Measurements from ENCODE around the gene P3R3URF.
A peak's percentile ranks its signal among the peaks of the same experiment; 100 is the strongest.
"Not testable (repeated sequence)": the region's sequence is repeated elsewhere in the genome, so short reads cannot be mapped to it uniquely, and the experiment has no call there.

Gene P3R3URF

DNA sequence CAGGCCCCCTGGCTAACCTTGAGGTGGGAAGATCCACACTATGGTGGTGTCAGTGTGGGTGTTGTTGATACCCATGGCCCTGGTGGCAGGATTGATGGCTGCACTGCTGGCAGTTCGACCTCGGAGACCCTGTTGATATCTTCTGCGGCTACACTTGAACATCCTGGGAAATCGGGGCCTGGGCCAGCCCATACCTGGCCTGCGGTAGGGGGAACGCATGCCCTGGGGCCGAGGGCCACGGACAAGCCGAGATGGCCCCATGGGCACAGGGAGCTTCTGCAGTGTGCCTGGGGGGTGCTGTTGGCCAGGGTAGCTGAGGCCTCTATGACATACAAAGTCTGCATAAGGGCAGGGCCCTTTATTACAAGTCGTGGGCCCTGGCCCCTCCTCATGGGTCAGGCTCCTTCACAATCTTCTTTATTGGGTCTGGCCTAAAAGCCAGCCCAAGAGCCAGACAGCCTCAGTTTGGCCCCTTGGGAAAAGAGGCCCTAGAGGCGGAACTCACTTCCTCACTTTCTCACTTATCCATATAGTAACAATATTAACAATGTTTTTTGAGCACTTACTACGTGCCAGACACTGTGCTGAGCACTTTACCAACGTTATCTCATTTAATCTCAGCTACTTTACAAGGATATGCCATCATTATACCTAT lies at the start of gene P3R3URF:
Gene P3R3URF, minus strand, starts transcription at position 278 of the 655 bp plus-strand sequence. Its CDS starts 17 bp downstream, at position 261.
- no peak for DNase-seq

DNA sequence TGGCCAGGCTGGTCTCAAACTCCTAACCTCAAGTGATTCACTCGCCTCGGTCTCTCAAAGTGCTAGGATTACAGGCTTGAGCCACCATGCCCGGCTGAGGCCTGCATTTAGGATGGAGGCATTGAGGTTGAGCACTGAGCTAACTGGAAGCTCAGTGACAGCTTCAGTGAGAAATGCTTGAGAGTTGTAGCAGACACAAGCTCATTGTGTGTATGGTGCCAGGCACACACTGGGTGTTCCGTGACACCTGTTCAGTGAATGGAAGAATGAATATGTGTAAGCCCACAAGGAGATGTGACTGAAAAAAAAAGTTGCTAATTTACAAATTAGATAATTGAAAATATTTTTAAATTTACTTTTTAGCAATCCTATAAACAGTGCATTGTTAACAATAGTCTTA lies 48.7 kb upstream of the P3R3URF start:
- DNase-seq: no peak

- DNase-seq: peak; percentile 47 to 50
Measured at GRCh38 chr1:46223472-46223943, 47.2 kb upstream of the P3R3URF start.

GRCh38 chr1:46223055-46223454 lies 46.8 kb upstream of the P3R3URF start:
- not testable (repeated sequence) for DNase-seq

GRCh38 chr1:46221749-46222148 lies 45.5 kb upstream of the P3R3URF start:
- DNase-seq: no peak

- no peak for DNase-seq
Measured at GRCh38 chr1:46220808-46221207, 44.5 kb upstream of the P3R3URF start.

DNA sequence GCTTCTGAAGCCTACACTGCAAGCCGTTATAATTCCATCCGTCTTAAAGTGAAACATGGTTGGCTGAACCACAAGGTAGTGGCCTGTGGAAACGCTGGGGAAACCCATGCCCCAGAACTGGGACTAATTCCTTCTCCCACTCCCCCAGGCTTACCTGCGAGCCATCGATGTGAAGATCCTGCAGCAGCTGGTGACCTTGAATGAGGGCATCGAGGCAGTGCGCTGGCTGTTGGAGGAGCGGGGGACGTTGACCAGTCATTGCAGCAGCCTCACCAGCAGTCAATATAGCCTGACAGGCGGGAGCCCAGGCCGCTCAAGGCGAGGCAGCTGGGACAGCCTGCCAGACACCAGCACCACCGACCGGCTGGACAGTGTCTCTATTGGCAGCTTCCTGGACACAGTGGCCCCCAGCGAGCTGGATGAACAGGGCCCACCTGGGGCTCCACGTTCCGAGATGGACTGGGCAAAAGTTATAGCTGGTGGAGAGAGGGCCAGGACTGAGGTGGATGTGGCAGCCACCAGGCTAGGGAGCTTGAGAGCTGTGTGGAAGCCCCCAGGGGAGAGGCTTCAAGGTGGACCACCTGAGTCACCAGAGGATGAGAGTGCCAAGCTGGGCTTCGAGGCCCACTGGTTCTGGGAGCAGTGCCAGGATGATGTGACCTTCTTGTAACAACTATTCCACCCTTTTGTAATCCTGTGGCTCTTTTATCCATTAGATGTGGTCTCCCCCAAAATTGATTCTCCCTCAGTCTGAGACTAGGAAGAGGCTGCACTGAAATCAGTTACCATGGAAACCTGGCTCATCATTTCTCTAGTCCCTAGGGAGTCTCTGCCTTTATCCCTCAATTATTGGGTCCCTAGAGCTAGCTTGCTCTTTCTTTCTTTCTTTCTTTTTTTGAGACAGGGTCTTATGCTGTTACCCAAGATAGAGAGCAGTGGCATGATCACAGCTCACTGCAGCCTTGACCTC lies 43.5 kb upstream of the P3R3URF start:
- DNase-seq: no peak

DNA sequence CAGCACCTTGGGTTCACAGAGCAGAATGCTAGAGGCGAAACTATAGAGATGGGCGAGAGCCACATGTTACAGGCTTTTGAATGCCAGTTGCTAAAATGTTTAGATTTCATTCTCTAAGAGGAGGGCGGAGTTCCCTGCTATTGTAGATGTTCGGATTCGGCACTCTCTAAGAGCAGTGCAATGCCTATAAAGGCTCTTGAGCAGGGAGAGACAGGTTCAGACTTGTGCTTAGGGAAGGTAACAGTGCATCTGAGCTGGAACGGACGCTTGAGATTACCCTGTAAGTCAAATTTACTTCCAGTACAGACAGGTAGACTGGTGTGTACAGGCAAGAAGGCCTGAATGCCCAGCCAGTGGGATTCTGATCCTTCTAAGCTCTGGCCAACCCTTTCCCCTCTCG lies 42.2 kb upstream of the P3R3URF start:
- no peak for DNase-seq

DNA sequence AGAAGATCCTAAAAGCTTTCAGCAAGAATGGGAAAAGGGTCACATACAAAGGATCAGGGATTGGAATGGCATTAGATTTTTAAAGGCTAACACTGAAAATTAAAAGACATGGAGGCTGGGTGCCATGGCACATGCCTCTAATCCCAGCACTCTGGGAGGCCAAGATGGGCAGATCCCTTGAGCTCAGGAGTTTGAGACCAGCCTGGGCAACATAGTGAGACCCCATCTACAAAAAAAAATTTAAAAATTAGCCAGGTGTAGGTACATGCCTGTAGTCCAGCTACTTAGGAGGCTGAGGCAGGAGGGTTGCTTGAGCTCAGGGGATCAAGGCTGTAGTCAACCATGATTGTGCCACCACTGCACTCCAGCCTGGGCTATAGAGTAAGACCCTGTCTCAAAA lies 39.2 kb upstream of the P3R3URF start:
- no peak for DNase-seq

DNA sequence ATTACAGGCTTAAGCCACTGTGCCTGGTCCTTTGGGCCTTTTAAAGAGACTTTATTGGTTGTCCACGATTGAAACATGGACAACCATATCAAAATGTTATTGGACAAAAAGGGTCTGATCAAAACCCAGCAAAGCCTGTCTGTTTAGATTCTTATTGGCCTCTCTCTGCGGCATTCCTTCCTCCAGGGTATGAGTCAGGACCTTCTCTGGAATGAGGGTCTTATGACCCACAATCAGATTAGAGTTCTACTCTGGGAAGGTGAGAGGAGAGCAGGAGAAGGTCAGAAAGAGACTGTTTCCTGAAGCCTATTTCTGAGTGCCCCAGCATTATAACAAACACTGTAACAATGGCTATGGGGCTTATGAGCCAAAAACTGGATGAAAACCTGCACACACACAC lies 34.8 kb upstream of the P3R3URF start:
- no peak for DNase-seq

- no peak for DNase-seq
Measured at GRCh38 chr1:46210561-46210960, 34.3 kb upstream of the P3R3URF start.

DNA sequence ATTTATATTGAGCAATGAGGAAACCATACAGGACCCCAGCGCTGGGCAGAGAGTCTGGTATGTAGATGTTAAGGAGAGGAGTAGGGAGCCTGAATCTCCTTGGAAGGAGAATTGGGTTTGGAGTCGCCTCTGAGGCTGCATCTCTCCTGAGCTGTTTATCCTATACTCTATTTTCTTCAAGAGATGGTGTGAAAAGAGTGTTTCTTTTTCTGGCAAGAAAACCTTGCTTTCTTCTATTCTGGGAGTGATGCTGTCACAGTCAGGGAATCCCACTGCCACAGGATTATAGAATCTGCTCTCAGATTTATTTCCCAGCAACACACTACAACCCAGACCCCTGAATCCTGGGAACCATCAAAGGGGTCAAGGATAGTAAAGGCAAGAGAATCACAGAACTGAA lies 30.1 kb upstream of the P3R3URF start:
- DNase-seq: no peak

DNA sequence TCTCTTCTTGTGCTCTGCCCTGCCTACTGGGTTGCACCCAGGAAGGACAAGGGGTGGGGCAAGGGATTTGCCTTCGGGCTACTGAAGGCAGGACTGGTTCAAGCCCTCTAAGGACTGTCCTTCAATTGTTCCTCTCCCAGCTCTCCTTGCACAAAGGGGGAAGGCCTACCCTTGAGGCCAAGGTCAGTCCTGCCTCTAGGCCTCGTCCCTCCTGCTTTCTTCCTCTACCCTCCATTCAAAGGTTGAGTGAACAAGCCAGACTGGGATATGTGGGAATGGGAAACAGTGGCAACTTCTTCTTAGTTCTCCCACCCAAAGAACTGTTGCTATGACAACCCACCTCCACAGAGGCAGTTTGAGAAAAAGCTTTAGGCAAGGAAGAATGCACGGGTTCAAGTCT lies 29.5 kb upstream of the P3R3URF start:
- DNase-seq: no peak

GRCh38 chr1:46205141-46205540 lies 28.9 kb upstream of the P3R3URF start:
- no peak for DNase-seq

- no peak for DNase-seq
Measured at GRCh38 chr1:46204406-46204742, 28.1 kb upstream of the P3R3URF start.

DNA sequence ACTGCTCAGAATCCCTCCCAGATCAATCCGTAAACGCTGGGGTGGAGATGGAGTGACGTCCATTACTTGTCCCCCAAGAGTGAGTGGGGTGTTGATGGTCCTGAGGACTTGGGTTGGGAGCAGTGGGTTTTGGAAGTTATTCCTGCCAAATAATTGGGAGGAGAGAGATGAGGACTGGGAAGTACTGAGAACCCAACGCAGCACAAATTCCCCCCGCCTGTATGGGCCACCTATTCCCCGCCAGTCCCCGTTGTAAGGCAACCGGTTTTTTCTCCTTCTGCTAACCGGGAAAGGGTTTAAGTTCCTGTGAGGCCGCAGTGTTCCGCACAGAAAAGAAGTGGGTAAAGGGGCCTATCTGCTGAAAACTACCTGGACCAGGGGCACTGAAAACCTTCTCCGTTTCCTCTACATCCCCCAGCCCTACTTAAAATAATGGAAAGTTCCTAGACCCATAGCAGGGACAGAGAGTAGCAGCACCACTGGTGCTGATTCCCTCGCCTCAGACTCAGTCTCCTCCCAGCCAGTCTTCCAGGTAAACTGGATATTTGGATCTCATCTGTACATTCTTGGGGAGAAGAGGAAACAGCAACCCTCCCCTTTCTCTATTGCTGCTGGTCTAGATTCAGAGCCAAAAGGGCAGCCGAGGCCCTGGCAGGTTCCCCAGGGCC lies 27.6 kb upstream of the P3R3URF start:
- no peak for DNase-seq

DNA sequence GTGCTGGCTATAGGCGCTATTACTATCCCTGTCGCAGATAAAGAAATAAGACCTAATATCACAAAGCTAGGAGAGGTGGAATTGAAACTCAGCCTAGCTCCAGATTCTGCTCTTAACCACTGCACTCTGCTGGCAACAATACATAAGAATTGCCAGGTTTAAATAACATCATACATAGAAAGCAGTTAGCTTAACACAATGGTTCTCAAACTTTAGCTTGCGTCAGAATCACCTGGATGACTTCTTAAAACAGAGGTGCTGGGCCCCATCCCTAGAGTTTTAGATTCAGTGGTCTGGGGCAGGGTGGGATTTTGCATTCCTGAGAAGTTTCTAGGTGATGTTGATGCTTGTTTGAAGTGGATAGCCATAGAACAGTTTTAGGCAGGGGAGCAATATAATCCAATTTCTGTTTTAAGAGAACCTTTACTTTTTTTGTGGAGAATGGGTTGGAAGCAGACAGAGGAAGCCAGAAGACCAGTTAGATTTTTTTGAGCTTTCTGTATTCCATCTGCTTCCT lies 23.0 kb upstream of the P3R3URF start:
- no peak for DNase-seq

DNA sequence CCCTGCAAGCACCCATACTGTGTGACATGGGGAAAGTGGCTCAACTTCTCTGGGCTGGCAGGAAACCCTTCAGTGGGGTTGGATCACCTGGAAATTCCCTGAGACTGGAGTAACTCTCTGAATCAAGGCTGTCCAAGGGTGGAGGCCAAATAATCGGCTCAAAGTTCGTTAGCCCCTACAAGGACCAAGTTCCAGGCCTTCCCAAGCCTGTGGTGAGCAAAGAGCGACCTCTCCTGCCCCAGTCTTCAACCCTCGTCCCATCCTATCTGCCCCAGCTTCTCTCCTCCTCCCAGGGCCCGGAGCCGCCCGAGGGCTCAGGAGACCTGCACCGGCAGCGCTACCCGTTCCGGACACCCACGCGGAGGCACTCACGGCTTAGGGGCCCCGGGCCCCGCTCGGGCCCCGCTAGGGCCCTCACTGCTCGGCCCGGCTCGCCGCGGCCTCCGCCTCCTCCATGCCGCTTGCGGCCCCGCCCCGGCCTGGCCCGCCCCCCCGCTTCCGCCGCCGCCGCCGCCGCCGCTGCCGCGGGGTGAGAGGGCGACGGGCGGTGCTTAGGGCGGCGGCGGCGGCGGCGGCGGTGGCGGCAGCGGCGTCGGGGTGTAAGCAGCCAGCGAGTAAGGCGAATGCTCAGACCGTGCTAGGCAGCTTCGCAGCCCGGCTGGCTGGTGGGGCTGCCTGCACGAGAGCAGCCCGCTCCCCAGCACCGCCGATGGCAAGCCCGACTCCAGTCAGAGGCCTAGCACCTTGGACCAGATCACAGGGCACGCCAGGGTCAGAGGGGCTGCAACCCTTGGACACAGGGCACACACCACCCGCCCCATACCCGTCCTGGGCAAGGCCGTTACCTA lies 21.9 kb upstream of the P3R3URF start, which contains the start of gene POMGNT1:
Gene POMGNT1, minus strand, starts transcription at position 471 of the 848 bp plus-strand sequence. CDS start 613 bp downstream, outside the sequence.
- DNase-seq: peak; percentile 62 to 63

DNA sequence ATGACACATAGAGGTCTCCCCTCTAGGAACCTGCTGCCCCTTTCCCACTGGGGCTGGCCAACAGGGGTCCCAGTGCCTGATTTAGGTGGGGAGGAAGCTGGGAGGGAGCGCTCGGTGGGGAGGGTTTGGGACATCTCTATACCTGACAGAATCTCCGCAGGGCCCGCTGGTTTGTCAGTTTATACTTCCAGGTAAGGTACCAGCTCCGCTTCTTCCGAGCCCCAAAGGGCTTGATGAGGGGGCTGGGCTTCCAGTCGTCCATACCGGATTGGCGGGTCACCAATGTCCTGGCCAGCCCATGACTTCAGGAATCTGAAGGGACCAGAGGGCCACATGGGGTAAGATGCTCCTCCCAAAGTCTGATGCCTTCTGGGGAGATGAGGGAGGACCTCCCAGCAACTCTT lies 21.3 kb upstream of the P3R3URF start:
- no peak for DNase-seq

GRCh38 chr1:46196609-46197008 lies 20.3 kb upstream of the P3R3URF start:
- no peak for DNase-seq

DNA sequence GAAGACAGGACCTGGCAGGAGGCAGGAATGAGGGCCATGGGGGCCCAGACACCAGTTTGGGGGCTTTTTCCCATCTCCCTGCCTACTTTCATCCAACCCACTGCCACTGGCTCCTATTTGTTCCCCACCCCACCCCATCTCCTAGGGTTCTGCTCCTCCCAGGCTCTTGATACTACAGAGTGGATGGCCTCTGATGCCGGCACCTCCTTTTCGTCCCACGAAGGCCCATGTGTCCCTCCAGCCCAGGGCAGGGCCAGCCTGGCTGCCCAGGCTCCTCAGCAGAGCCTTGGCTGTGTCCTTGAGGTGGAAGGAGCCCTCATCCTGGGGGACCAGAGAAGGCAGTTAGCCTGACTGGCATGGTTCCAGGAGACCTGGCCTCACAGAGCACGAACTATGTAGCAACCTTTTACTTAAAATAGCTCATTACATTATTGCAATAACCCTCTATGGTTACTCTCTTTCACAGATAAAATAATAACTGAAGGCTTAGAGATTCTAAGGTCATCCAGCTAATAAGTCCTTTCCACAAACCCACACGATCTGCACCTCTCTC lies 18.4 kb upstream of the P3R3URF start:
- DNase-seq: no peak
